H1 (cell line): ENCODE data around the gene TEF. TPM values are rescaled to one million over a fixed set of nuclear protein-coding genes. Genes with fewer than 3 reads are reported as not detected.

Experiments used
- CREB1 ChIP-seq: IDR thresholded peaks from 2 replicates; pipeline ENCODE4 v1.6.1; 2012; ENCODE audit warnings: inconsistent platforms
- CTBP2 ChIP-seq: IDR thresholded peaks from 2 replicates; pipeline ENCODE4 v1.7.0; 2011; ENCODE audit warnings: borderline replicate concordance, mild to moderate bottlenecking, moderate library complexity, mixed read lengths, low read length; ENCODE audit not compliant: insufficient read depth, insufficient read length
- HDAC6 ChIP-seq: IDR thresholded peaks from one replicate; pipeline ENCODE4 v1.7.1; 2012; ENCODE audit warnings: low read depth, mild to moderate bottlenecking, inconsistent platforms, low read length, moderate library complexity
- POLR2AphosphoS5 ChIP-seq: IDR thresholded peaks from 2 replicates; pipeline ENCODE4 v1.6.1; 2011; ENCODE audit warnings: low read depth, low read length
- SAP30 ChIP-seq: fragments of 300-600 bp; sonication (generic); IDR thresholded peaks from 2 replicates; pipeline ENCODE4 v1.7.1; 2012; ENCODE audit warnings: low read length, moderate library complexity, mild to moderate bottlenecking, inconsistent platforms; ENCODE audit not compliant: insufficient read depth, insufficient replicate concordance
- SIX5 ChIP-seq: IDR thresholded peaks from 2 replicates; pipeline ENCODE4 v1.6.1; 2011; ENCODE audit warnings: mild to moderate bottlenecking, low read depth, low read length
- SP4 ChIP-seq: IDR thresholded peaks from 2 replicates; pipeline ENCODE4 v1.6.1; 2012; ENCODE audit warnings: low read length, inconsistent platforms
- TEAD4 ChIP-seq: IDR thresholded peaks from 2 replicates; pipeline ENCODE4 v1.6.1; 2012; ENCODE audit warnings: low read depth, low read length, inconsistent platforms, mixed read lengths
- polyA plus RNA-seq, 7 experiments: library from polyadenylated mRNA; depleted of rRNA in 3 of 7; stranded (reverse) in 5 of 7; unstranded in 2 of 7; fragments of >200 nt in 5 of 7; fragments of 200-250 nt in 2 of 7; gene quantifications; 1 replicate in 5 of 7; 2 replicates in 1 of 7; 4 replicates in 1 of 7; pipeline versions ENCODE4 v1.2.1 to v1.2.3, GENCODE V29; 2011 to 2013; ENCODE audit warnings: missing spikeins in 2 of 7, mixed read lengths in 2 of 7
- total RNA-seq: library from RNA; stranded (reverse); fragmentation: NEBNext Ultra II Directional; extraction: Animal tissue kit (Norgen Biotek cat#: 25700); gene quantifications from 2 replicates; pipeline ENCODE4 v1.2.1, GENCODE V29; 2021

The TEF gene
- total and polyA plus RNA-seq, 2 of the 8 experiments (the other 6 are each of a cell fraction or from before 2014, with no cell fraction given), result 7.4 to 9.0 TPM

- no peak for TF ChIP-seq TEAD4
- TF ChIP-seq SAP30, result no peak
- no peak for TF ChIP-seq CTBP2
- no peak for TF ChIP-seq HDAC6
- no peak for TF ChIP-seq POLR2AphosphoS5
- no peak for TF ChIP-seq SIX5
- TF ChIP-seq CREB1, result no peak
- no peak for TF ChIP-seq SP4
Observed at GRCh38 chr22:41334951-41335635, 46.6 kb upstream of the TEF start (continued).
